GM23338 (cell line): ENCODE data around the gene UBAP2.

ENCODE experiments used
- CREB1 ChIP-seq: fragments of 250-450 bp; sonication (Bioruptor Pico); IDR thresholded peaks from 2 replicates; pipeline ENCODE4 v1.5.0; 2020; ENCODE audit warnings: low read depth, mild to moderate bottlenecking, moderate library complexity
- CTCF ChIP-seq, 2 experiments: fragments of 200-600 bp in 1 of 2; sonication (generic) in 1 of 2; conservative IDR thresholded peaks; 2 replicates each; pipeline versions ENCODE4 v1.5.1 to v1.6.1; 2016 to 2017; ENCODE audit warnings: antibody characterized with exemption in 2 of 2, low read depth in 2 of 2, mild to moderate bottlenecking in 2 of 2, moderate library complexity in 1 of 2
- ETS1 ChIP-seq: IDR thresholded peaks from 2 replicates; pipeline ENCODE4 v1.6.1; 2016; ENCODE audit warnings: antibody characterized with exemption
- EZH2 ChIP-seq: fragments of 200-600 bp; sonication (generic); IDR thresholded peaks from one replicate; pipeline ENCODE4 v1.8.0; 2017; ENCODE audit warnings: antibody characterized with exemption, mild to moderate bottlenecking, low read depth; ENCODE audit not compliant: unreplicated experiment
- EZH2phosphoT487 ChIP-seq: fragments of 200-600 bp; sonication (generic); IDR thresholded peaks from one replicate; pipeline ENCODE4 v1.8.1; 2018; ENCODE audit warnings: antibody characterized with exemption; ENCODE audit not compliant: unreplicated experiment
- JUNB ChIP-seq: IDR thresholded peaks from one replicate; pipeline ENCODE4 v1.6.1; 2016; ENCODE audit warnings: antibody characterized with exemption; ENCODE audit not compliant: unreplicated experiment
- POLR2AphosphoS5 ChIP-seq: IDR thresholded peaks from 2 replicates; pipeline ENCODE4 v1.6.1; 2016; ENCODE audit warnings: antibody characterized with exemption, low read depth
- REST ChIP-seq: IDR thresholded peaks from one replicate; pipeline ENCODE4 v1.6.1; 2018; ENCODE audit warnings: antibody characterized with exemption; ENCODE audit not compliant: unreplicated experiment
- STAT1 ChIP-seq: IDR thresholded peaks from one replicate; pipeline ENCODE4 v1.6.1; 2016; ENCODE audit warnings: antibody characterized with exemption; ENCODE audit not compliant: unreplicated experiment
- ZNF462 ChIP-seq: fragments of 250-450 bp; sonication (Bioruptor Pico); IDR thresholded peaks from 2 replicates; pipeline ENCODE4 v1.5.0; 2020; ENCODE audit warnings: mild to moderate bottlenecking, moderate library complexity

GRCh38 chr9:34025811-34026210, 22.9 kb downstream of the UBAP2 start:
- TF ChIP-seq REST, result no peak
- TF ChIP-seq POLR2AphosphoS5, result no peak
- no peak for TF ChIP-seq CTCF (conservative IDR thresholded peaks at IDR 0.05; ENCODE audit: low read depth in 2 of 2)
- TF ChIP-seq EZH2, result no peak
- TF ChIP-seq EZH2phosphoT487, result no peak
- TF ChIP-seq ZNF462 (CRISPR knock-in tag), result no peak
- TF ChIP-seq CREB1 (CRISPR knock-in tag), result no peak
- no peak for TF ChIP-seq ETS1
- TF ChIP-seq STAT1, result no peak
- TF ChIP-seq JUNB, result no peak
